B cell (primary cell): ENCODE results near the gene ATOSB. TPM values are rescaled to one million over a fixed set of nuclear protein-coding genes. Genes with fewer than 3 reads are reported as not detected.

Experiments
- ATAC-seq: fragments of 200-7000 bp; cut with Tn5 transposase; one replicate; pipeline ENCODE4 v1.10.0; 2021; ENCODE audit warnings: low read depth, mild to moderate bottlenecking, moderate number of reproducible peaks, moderate library complexity
- CTCF ChIA-PET: fragments of 350-600 bp; sonication (Branson Sonifier 250); formaldehyde crosslinking; loops from one replicate; lab custom pipeline; 2021; ENCODE audit warnings: antibody characterized with exemption, inconsistent platforms; lab: Charles Lee
- POLR2A ChIA-PET: fragments of 350-600 bp; sonication (Branson Sonifier 250); formaldehyde crosslinking; loops from one replicate; lab custom pipeline; 2021; ENCODE audit warnings: antibody characterized with exemption; lab: Charles Lee
- DNase-seq: peaks from one replicate; pipeline ENCODE4 v3.0.0; 2013
- H2AFZ ChIP-seq: 2 replicates; pipeline ENCODE4 v1.6.1; 2012; ENCODE audit warnings: mild to moderate bottlenecking, low read depth, low read length; ENCODE audit not compliant: insufficient read depth, poor library complexity, severe bottlenecking
- H3K27ac ChIP-seq, 2 donors: 1 replicate in 1 of 2; 2 replicates in 1 of 2; pipeline ENCODE4 v1.5.1; 2012 to 2013; ENCODE audit warnings: low read length in 2 of 2, mild to moderate bottlenecking in 2 of 2, moderate library complexity in 1 of 2
- H3K27me3 ChIP-seq, 4 experiments: fragments of 200-600 bp in 1 of 4; sonication (generic) in 1 of 4; replicated peaks in 1 of 4; 1 replicate in 2 of 4; 2 replicates in 2 of 4; pipeline versions ENCODE4 v1.6.1 to v1.7.0; 2013 to 2016; ENCODE audit warnings: low read length in 3 of 4, mild to moderate bottlenecking in 2 of 4, mixed read lengths in 1 of 4, moderate library complexity in 1 of 4; ENCODE audit not compliant: insufficient read depth in 4 of 4, control insufficient read depth in 3 of 4; ENCODE audit errors: control extremely low read depth in 1 of 4
- H3K36me3 ChIP-seq, 2 experiments: replicated peaks in 1 of 2; 1 replicate in 1 of 2; 2 replicates in 1 of 2; pipeline versions ENCODE4 v1.6.1 to v1.7.1; 2013; ENCODE audit warnings: low read length in 1 of 2; ENCODE audit not compliant: insufficient read depth in 2 of 2, control insufficient read depth in 1 of 2; ENCODE audit errors: control extremely low read depth in 1 of 2, extremely low read depth in 1 of 2
- H3K4me1 ChIP-seq, 2 donors: fragments of 200-600 bp in 1 of 2; sonication (generic) in 1 of 2; 1 replicate in 1 of 2; 2 replicates in 1 of 2; pipeline versions ENCODE4 v1.5.1 to v1.6.1; 2013 to 2017; ENCODE audit warnings: low read length in 2 of 2; ENCODE audit not compliant: control insufficient read depth in 2 of 2, insufficient read depth in 2 of 2
- H3K4me2 ChIP-seq: replicated peaks from 2 replicates; pipeline ENCODE3; 2012; ENCODE audit warnings: mild to moderate bottlenecking, low read depth, low read length; ENCODE audit not compliant: poor library complexity, severe bottlenecking
- H3K4me3 ChIP-seq, 5 experiments: fragments of 200-600 bp in 1 of 5; sonication (generic) in 1 of 5; 1 replicate in 3 of 5; 2 replicates in 2 of 5; pipeline versions ENCODE4 v1.5.1 to v1.7.0; 2011 to 2016; ENCODE audit warnings: low read length in 4 of 5, mild to moderate bottlenecking in 4 of 5, low read depth in 2 of 5, control low read depth in 1 of 5, moderate library complexity in 1 of 5; ENCODE audit not compliant: insufficient read depth in 1 of 5; ENCODE audit errors: control extremely low read depth in 1 of 5, extremely low read depth in 1 of 5
- H3K79me2 ChIP-seq: fragments of 200-600 bp; sonication (generic); one replicate; pipeline ENCODE4 v1.6.0; 2016; ENCODE audit warnings: low read length; ENCODE audit not compliant: control insufficient read depth, insufficient read depth
- H3K9ac ChIP-seq: fragments of 200-600 bp; sonication (generic); 2 replicates; pipeline ENCODE4 v1.6.1; 2017; ENCODE audit warnings: mild to moderate bottlenecking, low read length, moderate library complexity
- H3K9me3 ChIP-seq, 3 donors: one replicate each; pipeline versions ENCODE4 v1.6.1 to v1.7.1; 2013; ENCODE audit warnings: low read length in 2 of 3; ENCODE audit not compliant: control insufficient read depth in 2 of 3, insufficient read depth in 1 of 3; ENCODE audit errors: control extremely low read depth in 1 of 3
- H4K20me1 ChIP-seq: 2 replicates; pipeline ENCODE4 v1.6.0; 2012; ENCODE audit warnings: mild to moderate bottlenecking, low read length; ENCODE audit not compliant: insufficient read depth, control insufficient read depth, poor library complexity, severe bottlenecking
- H3K27ac Mint-ChIP-seq: one replicate; pipeline ENCODE4 v1.8.0; 2021; ENCODE audit warnings: mixed read lengths
- H3K27me3 Mint-ChIP-seq: one replicate; pipeline ENCODE4 v1.8.0; 2021; ENCODE audit warnings: mixed read lengths
- H3K4me1 Mint-ChIP-seq: one replicate; pipeline ENCODE4 v1.8.0; 2021; ENCODE audit warnings: mixed read lengths
- H3K4me3 Mint-ChIP-seq: one replicate; pipeline ENCODE4 v1.8.0; 2021; ENCODE audit warnings: mixed read lengths
- H3K9me3 Mint-ChIP-seq: one replicate; pipeline ENCODE4 v1.8.0; 2022; ENCODE audit warnings: mixed read lengths; ENCODE audit not compliant: insufficient read depth
- CTCF ChIP-seq: fragments of 200-600 bp; IDR thresholded peaks from one replicate; pipeline ENCODE4 v1.8.0; 2022; ENCODE audit warnings: antibody characterized with exemption, mild to moderate bottlenecking
- EZH2 ChIP-seq: IDR thresholded peaks from 2 replicates; pipeline ENCODE4 v1.6.1; 2012; ENCODE audit warnings: borderline replicate concordance, low read depth, mild to moderate bottlenecking, moderate library complexity, low read length; ENCODE audit not compliant: insufficient read depth, poor library complexity, severe bottlenecking
- WGBS: methylation state at CpG from one replicate; pipeline ENCODE4 v1.1.5; 2013; ENCODE audit warnings: missing lambda C conversion rate; ENCODE audit not compliant: insufficient coverage; 5-methylcytosine and 5-hydroxymethylcytosine counted together
- intact Hi-C: fragments of 100-400 bp; cut with micrococcal nuclease; formaldehyde crosslinking; loops from one replicate; pipeline ENCODE4 v1.10.0; 2022
- polyA plus RNA-seq: library from polyadenylated mRNA; depleted of rRNA; stranded (reverse); fragments of >200 nt; gene quantifications from 2 replicates; pipeline ENCODE4 v1.2.3, GENCODE V29; 2012
- total RNA-seq, 2 donors: library from RNA; stranded (reverse); fragments of 120-200 nt in 1 of 2; gene quantifications; 1 replicate in 1 of 2; 2 replicates in 1 of 2; pipeline versions ENCODE4 v1.2.3 to v1.2.4, GENCODE V29; 2013 to 2022

Gene ATOSB
- total and polyA plus RNA-seq, 2 donors (not counting 1 experiment from before 2014, with no cell fraction given) = 6.5 to 9.4 TPM

- Histone ChIP-seq H3K4me3 (no peak overlapping the region), H3K27me3 (no peaks in the 10 kb centered on the region), H4K20me1 (no peaks in the 10 kb centered on the region), H3K79me2 (no peaks in the 10 kb centered on the region), H3K9me3 (no peaks in the 10 kb centered on the region), H3K36me3 (peaks cover 9 to 34% of the 10 kb centered on the region in 2 experiments), H3K4me1 (peaks cover 3 to 4% of the 10 kb centered on the region in 2 donors), H2AFZ (no peak overlapping the region), H3K27ac (no peak overlapping the region), H3K9ac (no peak overlapping the region), H3K4me2 (no peak overlapping the region)
- ChIA-PET POLR2A (no interaction called here), CTCF (no interaction called here)
- DNase-seq = no peak
- no peak overlapping the region for H3K27ac Mint-ChIP-seq
- peaks cover 2% of the 10 kb centered on the region for H3K4me1 Mint-ChIP-seq
- H3K9me3 Mint-ChIP-seq = no peaks in the 10 kb centered on the region
- no peak overlapping the region for H3K4me3 Mint-ChIP-seq
- TF ChIP-seq EZH2 (no peak), CTCF (no peak)
- H3K27me3 Mint-ChIP-seq = no peaks in the 10 kb centered on the region
- ATAC-seq = no peak
- WGBS = no CpG with 5 or more reads among the region's 2 CpGs
- intact Hi-C loops = no loop called here
Observed at GRCh38 chr9:35085078-35085477, 30.6 kb downstream of the ATOSB start.
